PC-9 (cell line): ENCODE measurements around the gene NHLRC4.

ENCODE experiments used
- EZH2 ChIP-seq: fragments of 200-600 bp; sonication (generic); IDR thresholded peaks from 2 replicates; pipeline ENCODE4 v1.8.0; 2017; ENCODE audit warnings: antibody characterized with exemption, low read depth
- TF ChIP-seq, protein P1 (sequence below): fragments of 200-600 bp; sonication (generic); conservative IDR thresholded peaks from 2 replicates; pipeline ENCODE4 v1.6.1; 2017; ENCODE audit warnings: mixed run types, antibody characterized with exemption, mild to moderate bottlenecking, moderate library complexity

DNA sequence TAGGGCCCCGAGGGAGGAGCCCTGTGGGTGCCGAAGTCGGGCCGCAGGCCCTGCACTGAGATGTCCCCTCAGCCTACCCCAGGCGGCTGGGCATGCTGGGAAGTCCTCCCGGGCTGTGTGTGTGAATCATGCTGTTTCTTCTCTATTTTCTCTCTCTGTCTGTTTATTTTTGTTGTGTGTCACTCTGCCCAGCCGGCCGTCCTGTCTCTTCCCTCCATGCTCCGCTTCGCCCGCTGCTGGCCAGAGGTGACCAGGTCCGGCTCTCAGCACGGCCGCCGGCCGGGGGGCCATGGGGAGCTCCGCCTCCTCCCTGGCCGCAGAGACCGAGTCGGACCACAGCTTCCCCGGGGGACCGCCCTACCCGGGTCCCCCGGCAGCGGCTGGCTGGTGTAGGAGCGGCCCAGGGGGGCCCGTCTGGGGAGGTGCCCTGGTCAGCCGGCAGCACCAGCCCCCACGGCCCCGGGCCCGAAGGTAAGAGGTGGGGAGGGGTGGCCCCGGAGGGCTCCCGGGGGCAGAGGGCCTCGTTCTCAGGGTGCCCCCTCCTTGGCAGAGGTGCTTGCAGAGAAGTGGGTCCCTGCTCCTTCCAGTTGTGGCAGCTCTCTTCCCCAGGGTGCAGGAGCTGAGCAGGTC lies 26.8 kb upstream of the NHLRC4 start:
- TF ChIP-seq, protein P1, sequence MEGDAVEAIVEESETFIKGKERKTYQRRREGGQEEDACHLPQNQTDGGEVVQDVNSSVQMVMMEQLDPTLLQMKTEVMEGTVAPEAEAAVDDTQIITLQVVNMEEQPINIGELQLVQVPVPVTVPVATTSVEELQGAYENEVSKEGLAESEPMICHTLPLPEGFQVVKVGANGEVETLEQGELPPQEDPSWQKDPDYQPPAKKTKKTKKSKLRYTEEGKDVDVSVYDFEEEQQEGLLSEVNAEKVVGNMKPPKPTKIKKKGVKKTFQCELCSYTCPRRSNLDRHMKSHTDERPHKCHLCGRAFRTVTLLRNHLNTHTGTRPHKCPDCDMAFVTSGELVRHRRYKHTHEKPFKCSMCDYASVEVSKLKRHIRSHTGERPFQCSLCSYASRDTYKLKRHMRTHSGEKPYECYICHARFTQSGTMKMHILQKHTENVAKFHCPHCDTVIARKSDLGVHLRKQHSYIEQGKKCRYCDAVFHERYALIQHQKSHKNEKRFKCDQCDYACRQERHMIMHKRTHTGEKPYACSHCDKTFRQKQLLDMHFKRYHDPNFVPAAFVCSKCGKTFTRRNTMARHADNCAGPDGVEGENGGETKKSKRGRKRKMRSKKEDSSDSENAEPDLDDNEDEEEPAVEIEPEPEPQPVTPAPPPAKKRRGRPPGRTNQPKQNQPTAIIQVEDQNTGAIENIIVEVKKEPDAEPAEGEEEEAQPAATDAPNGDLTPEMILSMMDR = no peak
- no peak for TF ChIP-seq EZH2
